IPS-20b (cell line): Measurements from ENCODE around the gene TECTB.

Source experiments
- H3K27ac ChIP-seq: one replicate; pipeline ENCODE4 v1.5.1; 2013; ENCODE audit warnings: low read length
- H3K27me3 ChIP-seq: 2 replicates; pipeline ENCODE4 v1.6.1; 2013; ENCODE audit warnings: mild to moderate bottlenecking, low read length, inconsistent platforms; ENCODE audit not compliant: insufficient read depth
- H3K36me3 ChIP-seq: 2 replicates; pipeline ENCODE4 v1.6.1; 2013; ENCODE audit warnings: low read depth, mild to moderate bottlenecking, inconsistent platforms, low read length, moderate library complexity; ENCODE audit not compliant: insufficient read depth
- H3K4me1 ChIP-seq: 2 replicates; pipeline ENCODE4 v1.6.1; 2013; ENCODE audit warnings: mild to moderate bottlenecking, control low read depth, inconsistent platforms, low read length, moderate library complexity; ENCODE audit not compliant: insufficient read depth
- H3K4me3 ChIP-seq: 2 replicates; pipeline ENCODE4 v1.5.1; 2013; ENCODE audit warnings: mild to moderate bottlenecking, low read length, inconsistent platforms
- H3K9ac ChIP-seq: 2 replicates; pipeline ENCODE4 v1.6.1; 2013; ENCODE audit warnings: low read depth, mild to moderate bottlenecking, inconsistent platforms, low read length, moderate library complexity
- H3K9me3 ChIP-seq: 2 replicates; pipeline ENCODE4 v1.6.1; 2013; ENCODE audit warnings: mild to moderate bottlenecking, low read depth, low read length, inconsistent platforms; ENCODE audit not compliant: insufficient read depth

The TECTB gene

GRCh38 chr10:112283100-112283499 is at the start of gene TECTB:
TSS of gene TECTB (plus strand) at chr10:112283400. CDS start at chr10:112283735, 335 bp downstream.
- H3K36me3 ChIP-seq = no peaks in the 10 kb centered on the region
- no peak within 1 kb of the TSS for H3K27ac ChIP-seq
- peaks cover 14% of the 10 kb centered on the region for H3K4me1 ChIP-seq
- no peak within 1 kb of the TSS for H3K9ac ChIP-seq
- peaks cover 15% of the 10 kb centered on the region; the same call in 1 of the 2 replicates for H3K27me3 ChIP-seq
- H3K9me3 ChIP-seq = no peaks in the 10 kb centered on the region
- no peak within 1 kb of the TSS for H3K4me3 ChIP-seq

- H3K27me3 ChIP-seq = no peaks in the 10 kb centered on the region
- H3K4me1 ChIP-seq = peaks cover 5% of the 10 kb centered on the region
- H3K27ac ChIP-seq = no peak overlapping the region
- no peaks in the 10 kb centered on the region for H3K9me3 ChIP-seq
- no peak overlapping the region for H3K9ac ChIP-seq
- H3K4me3 ChIP-seq = no peak overlapping the region
- no peaks in the 10 kb centered on the region for H3K36me3 ChIP-seq
These were observed 48.1 kb upstream of the TECTB start for GRCh38 chr10:112235141-112235540.

GRCh38 chr10:112235920-112236319 is 47.3 kb upstream of the TECTB start:
- H3K36me3 ChIP-seq = no peaks in the 10 kb centered on the region
- no peak overlapping the region for H3K4me3 ChIP-seq
- no peaks in the 10 kb centered on the region for H3K9me3 ChIP-seq
- H3K9ac ChIP-seq = no peak overlapping the region
- no peak overlapping the region for H3K27ac ChIP-seq
- H3K27me3 ChIP-seq = no peaks in the 10 kb centered on the region
- peaks cover 5% of the 10 kb centered on the region for H3K4me1 ChIP-seq

GRCh38 chr10:112236486-112236885 is 46.7 kb upstream of the TECTB start:
- Histone ChIP-seq H3K4me1 (peaks cover 5% of the 10 kb centered on the region), H3K27ac (no peak overlapping the region), H3K4me3 (no peak overlapping the region), H3K9ac (no peak overlapping the region), H3K36me3 (no peaks in the 10 kb centered on the region), H3K27me3 (no peaks in the 10 kb centered on the region), H3K9me3 (no peaks in the 10 kb centered on the region)

- H3K27me3 ChIP-seq = no peaks in the 10 kb centered on the region
- no peaks in the 10 kb centered on the region for H3K36me3 ChIP-seq
- no peak overlapping the region for H3K4me3 ChIP-seq
- H3K27ac ChIP-seq = no peak overlapping the region
- H3K9me3 ChIP-seq = no peaks in the 10 kb centered on the region
- no peak overlapping the region for H3K9ac ChIP-seq
- peaks cover 5% of the 10 kb centered on the region; the same call in 1 of the 2 replicates for H3K4me1 ChIP-seq
These were observed 43.9 kb upstream of the TECTB start for GRCh38 chr10:112239347-112239746.

GRCh38 chr10:112240441-112240840 is 42.8 kb upstream of the TECTB start:
- Histone ChIP-seq H3K27ac (no peak overlapping the region), H3K27me3 (no peaks in the 10 kb centered on the region), H3K36me3 (no peaks in the 10 kb centered on the region), H3K9me3 (no peaks in the 10 kb centered on the region), H3K4me3 (no peak overlapping the region), H3K9ac (no peak overlapping the region), H3K4me1 (peaks cover 2% of the 10 kb centered on the region; the same call in 1 of the 2 replicates)

- no peaks in the 10 kb centered on the region for H3K36me3 ChIP-seq
- H3K9ac ChIP-seq = no peak overlapping the region
- no peaks in the 10 kb centered on the region for H3K27me3 ChIP-seq
- no peaks in the 10 kb centered on the region for H3K4me1 ChIP-seq
- no peak overlapping the region for H3K4me3 ChIP-seq
- no peak overlapping the region for H3K27ac ChIP-seq
- H3K9me3 ChIP-seq = no peaks in the 10 kb centered on the region
These were observed 41.4 kb upstream of the TECTB start for GRCh38 chr10:112241651-112242341.

GRCh38 chr10:112242769-112243168 is 40.4 kb upstream of the TECTB start:
- no peak overlapping the region for H3K9ac ChIP-seq
- no peak overlapping the region for H3K4me3 ChIP-seq
- no peaks in the 10 kb centered on the region for H3K36me3 ChIP-seq
- H3K9me3 ChIP-seq = no peaks in the 10 kb centered on the region
- no peaks in the 10 kb centered on the region for H3K4me1 ChIP-seq
- no peak overlapping the region for H3K27ac ChIP-seq
- H3K27me3 ChIP-seq = no peaks in the 10 kb centered on the region

GRCh38 chr10:112243713-112244112 is 39.5 kb upstream of the TECTB start:
- Histone ChIP-seq H3K4me1 (no peaks in the 10 kb centered on the region), H3K9me3 (no peaks in the 10 kb centered on the region), H3K27ac (no peak overlapping the region), H3K27me3 (no peaks in the 10 kb centered on the region), H3K36me3 (no peaks in the 10 kb centered on the region), H3K4me3 (no peak overlapping the region), H3K9ac (no peak overlapping the region)

- Histone ChIP-seq H3K36me3 (no peaks in the 10 kb centered on the region), H3K4me1 (no peaks in the 10 kb centered on the region), H3K9ac (no peak overlapping the region), H3K27ac (no peak overlapping the region), H3K9me3 (no peaks in the 10 kb centered on the region; the same call in 1 of the 2 replicates), H3K27me3 (no peaks in the 10 kb centered on the region), H3K4me3 (no peak overlapping the region)
These were observed 39.0 kb upstream of the TECTB start for GRCh38 chr10:112244197-112244596.

- no peaks in the 10 kb centered on the region for H3K36me3 ChIP-seq
- no peak overlapping the region for H3K9ac ChIP-seq
- H3K27ac ChIP-seq = no peak overlapping the region
- no peaks in the 10 kb centered on the region for H3K27me3 ChIP-seq
- no peaks in the 10 kb centered on the region for H3K4me1 ChIP-seq
- H3K4me3 ChIP-seq = no peak overlapping the region
- H3K9me3 ChIP-seq = peaks cover 10% of the 10 kb centered on the region
These were observed 35.4 kb upstream of the TECTB start for GRCh38 chr10:112247791-112248190.

GRCh38 chr10:112248584-112249295 is 34.5 kb upstream of the TECTB start:
- Histone ChIP-seq H3K4me3 (no peak overlapping the region), H3K27ac (no peak overlapping the region), H3K9me3 (peaks cover 10% of the 10 kb centered on the region), H3K27me3 (no peaks in the 10 kb centered on the region), H3K36me3 (no peaks in the 10 kb centered on the region), H3K9ac (no peak overlapping the region), H3K4me1 (no peaks in the 10 kb centered on the region)
